A673 (cell line): ENCODE data around the gene CNN1. TPM values are rescaled to one million over a fixed set of nuclear protein-coding genes. Genes with fewer than 3 reads are reported as not detected.

ENCODE experiments used
- BruUV-seq: library from RNA; stranded (reverse); fragments of 400-500 nt; replicated peaks from 2 replicates; lab custom pipeline; 2021; lab: Mats Ljungman, UMichigan
- CTCF ChIA-PET: fragments of 300-600 bp; sonication (Branson Sonifier 250); formaldehyde crosslinking; loops from one replicate; lab custom pipeline; 2022; ENCODE audit warnings: antibody characterized with exemption; lab: Charles Lee
- POLR2A ChIA-PET: fragments of 300-600 bp; sonication (Branson Sonifier 250); formaldehyde crosslinking; loops from one replicate; lab custom pipeline; 2022; ENCODE audit warnings: antibody characterized with exemption; ENCODE audit not compliant: low non-redundant PET; lab: Charles Lee
- DNase-seq: peaks from one replicate; pipeline ENCODE4 v3.0.0-alpha.2; 2015; ENCODE audit warnings: low spot score
- H3K27ac ChIP-seq: fragments of 200-600 bp; sonication (generic); 2 replicates; pipeline ENCODE4 v1.5.1; 2016; ENCODE audit warnings: mixed run types, low read depth, mild to moderate bottlenecking, mixed read lengths, antibody characterized with exemption, low read length; ENCODE audit not compliant: poor library complexity, severe bottlenecking
- H3K27me3 ChIP-seq: fragments of 200-600 bp; sonication (generic); replicated peaks from 2 replicates; pipeline ENCODE4 v1.6.1; 2017; ENCODE audit warnings: mixed run types, low read depth, mild to moderate bottlenecking, mixed read lengths, antibody characterized with exemption, low read length; ENCODE audit not compliant: insufficient read depth, poor library complexity
- H3K36me3 ChIP-seq: fragments of 200-600 bp; sonication (generic); 2 replicates; pipeline ENCODE4 v1.6.1; 2016; ENCODE audit warnings: mixed run types, mild to moderate bottlenecking, mixed read lengths, antibody characterized with exemption, low read length; ENCODE audit not compliant: insufficient read depth, poor library complexity, severe bottlenecking
- H3K4me1 ChIP-seq: fragments of 200-600 bp; sonication (generic); 2 replicates; pipeline ENCODE4 v1.6.1; 2017; ENCODE audit warnings: mixed run types, mild to moderate bottlenecking, mixed read lengths, antibody characterized with exemption, low read length; ENCODE audit not compliant: insufficient read depth, poor library complexity, severe bottlenecking
- H3K4me3 ChIP-seq: fragments of 200-600 bp; sonication (generic); 2 replicates; pipeline ENCODE4 v1.5.1; 2016; ENCODE audit warnings: low read depth, mixed run types, mild to moderate bottlenecking, mixed read lengths, low read length; ENCODE audit not compliant: poor library complexity, severe bottlenecking
- H3K9me3 ChIP-seq: fragments of 200-600 bp; sonication (generic); 2 replicates; pipeline ENCODE4 v1.6.1; 2016; ENCODE audit warnings: mixed run types, low read depth, mild to moderate bottlenecking, mixed read lengths, antibody characterized with exemption, low read length; ENCODE audit not compliant: poor library complexity, severe bottlenecking
- EZH2 ChIP-seq: fragments of 200-600 bp; sonication (generic); IDR thresholded peaks from 2 replicates; pipeline ENCODE4 v1.6.1; 2017; ENCODE audit warnings: borderline replicate concordance, low read depth, mild to moderate bottlenecking, mixed read lengths, antibody characterized with exemption, low read length; ENCODE audit not compliant: poor library complexity, severe bottlenecking
- intact Hi-C: fragments of 100-400 bp; cut with micrococcal nuclease; formaldehyde crosslinking; loops from one replicate; pipeline ENCODE4 v1.10.0; 2022; ENCODE audit not compliant: unreplicated experiment
- total RNA-seq: library from RNA; stranded (reverse); gene quantifications from 2 replicates; pipeline ENCODE4 v1.2.3, GENCODE V29; 2021
- TF ChIP-seq, protein P1 (sequence below): fragments of 300-800, 200-600 bp; sonication (generic); conservative IDR thresholded peaks from 2 replicates; pipeline ENCODE4 v1.5.1; 2017; ENCODE audit warnings: low read depth, mild to moderate bottlenecking, antibody characterized with exemption, low read length, moderate library complexity, mixed read lengths

CNN1 gene
- total RNA-seq, 1 experiment from 2014 or later: 0.60 TPM

GRCh38 chr19:11499220-11499726, 39.4 kb upstream of the CNN1 start:
- no TSS peak for BruUV-seq
- DNase-seq: no peak
- Histone ChIP-seq H3K27ac (no peak overlapping the region), H3K4me3 (no peak overlapping the region), H3K36me3 (peaks cover 7% of the 10 kb centered on the region), H3K27me3 (no peaks in the 10 kb centered on the region), H3K9me3 (no peaks in the 10 kb centered on the region), H3K4me1 (no peaks in the 10 kb centered on the region)
- TF ChIP-seq EZH2: no peak
- TF ChIP-seq, protein P1, sequence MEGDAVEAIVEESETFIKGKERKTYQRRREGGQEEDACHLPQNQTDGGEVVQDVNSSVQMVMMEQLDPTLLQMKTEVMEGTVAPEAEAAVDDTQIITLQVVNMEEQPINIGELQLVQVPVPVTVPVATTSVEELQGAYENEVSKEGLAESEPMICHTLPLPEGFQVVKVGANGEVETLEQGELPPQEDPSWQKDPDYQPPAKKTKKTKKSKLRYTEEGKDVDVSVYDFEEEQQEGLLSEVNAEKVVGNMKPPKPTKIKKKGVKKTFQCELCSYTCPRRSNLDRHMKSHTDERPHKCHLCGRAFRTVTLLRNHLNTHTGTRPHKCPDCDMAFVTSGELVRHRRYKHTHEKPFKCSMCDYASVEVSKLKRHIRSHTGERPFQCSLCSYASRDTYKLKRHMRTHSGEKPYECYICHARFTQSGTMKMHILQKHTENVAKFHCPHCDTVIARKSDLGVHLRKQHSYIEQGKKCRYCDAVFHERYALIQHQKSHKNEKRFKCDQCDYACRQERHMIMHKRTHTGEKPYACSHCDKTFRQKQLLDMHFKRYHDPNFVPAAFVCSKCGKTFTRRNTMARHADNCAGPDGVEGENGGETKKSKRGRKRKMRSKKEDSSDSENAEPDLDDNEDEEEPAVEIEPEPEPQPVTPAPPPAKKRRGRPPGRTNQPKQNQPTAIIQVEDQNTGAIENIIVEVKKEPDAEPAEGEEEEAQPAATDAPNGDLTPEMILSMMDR: no peak
- ChIA-PET POLR2A (no interaction called here), CTCF (no interaction called here)
- intact Hi-C loops: no loop called here

DNA sequence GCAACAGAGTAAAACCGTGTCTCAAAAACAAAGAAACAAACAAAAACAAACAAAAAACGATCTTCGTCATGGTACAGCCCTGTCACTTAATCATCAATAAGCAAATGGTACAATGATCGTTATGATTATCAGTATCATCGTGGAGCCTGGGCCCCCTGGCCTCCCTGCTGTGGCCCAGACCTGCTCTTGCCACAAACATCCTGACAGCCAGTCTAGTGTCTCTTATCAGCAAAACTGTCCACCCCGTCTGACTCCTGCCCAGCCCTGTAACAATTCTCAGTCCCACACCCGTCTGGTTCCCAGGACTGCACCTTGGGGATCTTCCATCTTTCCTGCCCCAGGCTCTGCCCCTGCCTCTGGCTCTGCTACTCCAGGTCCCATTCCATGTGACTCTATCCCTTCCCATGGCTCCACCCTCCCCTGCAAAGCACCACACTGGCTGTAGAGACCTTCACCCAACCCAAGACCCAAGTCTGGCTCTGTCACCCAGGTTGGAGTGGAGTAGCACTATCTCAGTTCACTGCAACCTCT, 38.7 kb upstream of the CNN1 start:
- H3K36me3 ChIP-seq: peaks cover 7% of the 10 kb centered on the region
- H3K4me1 ChIP-seq: no peaks in the 10 kb centered on the region
- POLR2A ChIA-PET: no interaction called here
- no peak overlapping the region for H3K4me3 ChIP-seq
- no TSS peak for BruUV-seq
- CTCF ChIA-PET: no interaction called here
- H3K27me3 ChIP-seq: no peaks in the 10 kb centered on the region
- intact Hi-C loops: no loop called here
- no peak for DNase-seq
- TF ChIP-seq, protein P1: no peak
- TF ChIP-seq EZH2: no peak
- H3K9me3 ChIP-seq: no peaks in the 10 kb centered on the region
- H3K27ac ChIP-seq: no peak overlapping the region

- Histone ChIP-seq H3K27ac (no peak overlapping the region), H3K9me3 (no peaks in the 10 kb centered on the region), H3K27me3 (no peaks in the 10 kb centered on the region), H3K4me1 (peaks cover 7% of the 10 kb centered on the region), H3K36me3 (no peaks in the 10 kb centered on the region), H3K4me3 (peak overlapping the region; percentile 85)
- BruUV-seq: no TSS peak
- no peak for DNase-seq
- CTCF ChIA-PET: no interaction called here
- no peak for TF ChIP-seq EZH2
- TF ChIP-seq, protein P1: no peak
- intact Hi-C loops: no loop called here
- POLR2A ChIA-PET: no interaction called here
Observed at GRCh38 chr19:11504502-11505031, 34.1 kb upstream of the CNN1 start.
